Measurements from ENCODE around the gene ASB18.

DNA sequence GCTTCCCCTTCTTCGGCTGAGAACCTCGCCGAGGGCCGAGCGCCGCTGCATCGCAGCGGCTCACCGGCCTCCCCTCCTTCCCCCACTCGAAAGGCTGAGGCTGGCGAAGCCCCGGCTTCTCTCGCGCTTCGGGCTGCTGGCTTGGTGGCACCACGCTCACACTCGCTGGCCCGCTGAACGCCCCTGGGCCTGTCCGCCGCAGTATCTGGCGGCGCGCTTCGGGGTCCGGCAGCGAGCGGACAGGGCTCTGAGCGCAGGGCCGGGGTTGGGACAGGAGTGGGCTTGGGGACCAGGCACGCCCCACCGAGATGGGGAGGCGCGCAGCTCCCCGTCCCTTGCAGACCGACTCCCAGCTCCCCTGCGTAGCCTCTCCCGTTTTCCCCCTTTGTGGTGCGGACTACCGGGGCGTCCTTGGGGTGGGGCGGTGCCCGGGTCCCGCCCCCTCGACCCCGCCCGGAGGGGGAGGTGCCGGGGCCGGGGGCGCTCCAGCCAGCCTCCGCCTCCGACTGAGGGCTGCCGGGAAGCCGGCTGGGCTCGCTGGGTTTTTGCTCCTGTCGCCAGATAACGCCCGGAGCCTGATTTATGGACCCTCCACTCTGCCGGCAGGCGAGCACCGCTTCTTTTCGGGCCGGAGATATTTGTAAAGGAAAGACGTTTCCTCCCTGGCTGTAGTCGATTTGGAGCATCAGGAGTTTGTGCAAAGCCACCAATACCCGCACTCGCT lies 99.8 kb downstream of the ASB18 start:
- TF ChIP-seq MYC (IDR thresholded peaks at IDR 0.05; ENCODE audit: insufficient read depth, insufficient read length, insufficient replicate concordance, low read length, severe bottlenecking) (no peak), YY1 (IDR thresholded peaks at IDR 0.05; ENCODE audit: low read depth, low read length) (no peak), NFXL1 (IDR thresholded peaks at IDR 0.05; ENCODE audit: borderline replicate concordance) (no peak), STAT1 (conservative IDR thresholded peaks at IDR 0.05) (no peak), EP300 (IDR thresholded peaks at IDR 0.05; ENCODE audit: borderline replicate concordance in 1 of 2, control insufficient read depth in 1 of 2, low read depth in 2 of 2, low read length in 2 of 2) (no peak), POLR2A (IDR thresholded peaks at IDR 0.05; ENCODE audit: low read depth, low read length) (no peak), HCFC1 (IDR thresholded peaks at IDR 0.05; ENCODE audit: low read length) (no peak), KDM1A (IDR thresholded peaks at IDR 0.05; ENCODE audit: borderline replicate concordance) (no peak), RFX5 (IDR thresholded peaks at IDR 0.05; ENCODE audit: low read depth, low read length) (no peak), CTCF (IDR thresholded peaks at IDR 0.05 in 2 of 3, conservative IDR thresholded peaks at IDR 0.05 in 1 of 3; ENCODE audit: control insufficient read depth in 2 of 3, extremely low read depth in 1 of 3, insufficient read depth in 1 of 3, low read depth in 3 of 3, low read length in 3 of 3) (no peak), SREBF2 (IDR thresholded peaks at IDR 0.05; ENCODE audit: low read length) (no peak)
- TF ChIP-seq, protein P1, sequence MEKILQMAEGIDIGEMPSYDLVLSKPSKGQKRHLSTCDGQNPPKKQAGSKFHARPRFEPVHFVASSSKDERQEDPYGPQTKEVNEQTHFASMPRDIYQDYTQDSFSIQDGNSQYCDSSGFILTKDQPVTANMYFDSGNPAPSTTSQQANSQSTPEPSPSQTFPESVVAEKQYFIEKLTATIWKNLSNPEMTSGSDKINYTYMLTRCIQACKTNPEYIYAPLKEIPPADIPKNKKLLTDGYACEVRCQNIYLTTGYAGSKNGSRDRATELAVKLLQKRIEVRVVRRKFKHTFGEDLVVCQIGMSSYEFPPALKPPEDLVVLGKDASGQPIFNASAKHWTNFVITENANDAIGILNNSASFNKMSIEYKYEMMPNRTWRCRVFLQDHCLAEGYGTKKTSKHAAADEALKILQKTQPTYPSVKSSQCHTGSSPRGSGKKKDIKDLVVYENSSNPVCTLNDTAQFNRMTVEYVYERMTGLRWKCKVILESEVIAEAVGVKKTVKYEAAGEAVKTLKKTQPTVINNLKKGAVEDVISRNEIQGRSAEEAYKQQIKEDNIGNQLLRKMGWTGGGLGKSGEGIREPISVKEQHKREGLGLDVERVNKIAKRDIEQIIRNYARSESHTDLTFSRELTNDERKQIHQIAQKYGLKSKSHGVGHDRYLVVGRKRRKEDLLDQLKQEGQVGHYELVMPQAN (conservative IDR thresholded peaks at IDR 0.05) = no peak

Data from GM12878 (cell line).